ENCODE data around the gene SERP2. TPM values are rescaled to one million over a fixed set of nuclear protein-coding genes. Genes with fewer than 3 reads are reported as not detected.

Gene SERP2
- total RNA-seq, 1 donor, result 9.5 TPM

DNA sequence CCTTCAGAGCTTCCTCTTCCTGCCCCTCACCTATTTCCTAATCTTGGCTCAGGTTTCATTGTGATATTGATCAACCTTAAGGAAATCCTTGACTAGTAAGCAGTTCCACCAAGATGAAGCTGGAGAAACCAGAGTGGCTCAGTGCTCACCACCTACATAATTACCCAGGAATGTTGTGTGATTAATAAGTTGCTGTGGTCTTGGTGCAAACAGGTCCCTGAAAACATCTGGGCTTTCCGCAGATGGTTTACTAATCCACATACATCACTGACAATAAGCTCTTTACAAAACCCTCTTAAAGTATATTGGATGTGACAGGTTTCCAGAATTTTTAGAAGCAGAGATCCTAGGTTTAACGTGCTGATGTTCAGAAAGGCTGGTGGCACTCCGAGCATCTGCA, 8.6 kb upstream of the SERP2 start:
- no peak overlapping the region for H3K4me3 ChIP-seq (ENCODE audit: low read depth, low read length)
- DNase-seq (ENCODE audit: low read depth), result no peak
- TF ChIP-seq, protein P1, sequence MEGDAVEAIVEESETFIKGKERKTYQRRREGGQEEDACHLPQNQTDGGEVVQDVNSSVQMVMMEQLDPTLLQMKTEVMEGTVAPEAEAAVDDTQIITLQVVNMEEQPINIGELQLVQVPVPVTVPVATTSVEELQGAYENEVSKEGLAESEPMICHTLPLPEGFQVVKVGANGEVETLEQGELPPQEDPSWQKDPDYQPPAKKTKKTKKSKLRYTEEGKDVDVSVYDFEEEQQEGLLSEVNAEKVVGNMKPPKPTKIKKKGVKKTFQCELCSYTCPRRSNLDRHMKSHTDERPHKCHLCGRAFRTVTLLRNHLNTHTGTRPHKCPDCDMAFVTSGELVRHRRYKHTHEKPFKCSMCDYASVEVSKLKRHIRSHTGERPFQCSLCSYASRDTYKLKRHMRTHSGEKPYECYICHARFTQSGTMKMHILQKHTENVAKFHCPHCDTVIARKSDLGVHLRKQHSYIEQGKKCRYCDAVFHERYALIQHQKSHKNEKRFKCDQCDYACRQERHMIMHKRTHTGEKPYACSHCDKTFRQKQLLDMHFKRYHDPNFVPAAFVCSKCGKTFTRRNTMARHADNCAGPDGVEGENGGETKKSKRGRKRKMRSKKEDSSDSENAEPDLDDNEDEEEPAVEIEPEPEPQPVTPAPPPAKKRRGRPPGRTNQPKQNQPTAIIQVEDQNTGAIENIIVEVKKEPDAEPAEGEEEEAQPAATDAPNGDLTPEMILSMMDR (IDR thresholded peaks at IDR 0.05; ENCODE audit: insufficient read depth, low read length), result no peak

DNA sequence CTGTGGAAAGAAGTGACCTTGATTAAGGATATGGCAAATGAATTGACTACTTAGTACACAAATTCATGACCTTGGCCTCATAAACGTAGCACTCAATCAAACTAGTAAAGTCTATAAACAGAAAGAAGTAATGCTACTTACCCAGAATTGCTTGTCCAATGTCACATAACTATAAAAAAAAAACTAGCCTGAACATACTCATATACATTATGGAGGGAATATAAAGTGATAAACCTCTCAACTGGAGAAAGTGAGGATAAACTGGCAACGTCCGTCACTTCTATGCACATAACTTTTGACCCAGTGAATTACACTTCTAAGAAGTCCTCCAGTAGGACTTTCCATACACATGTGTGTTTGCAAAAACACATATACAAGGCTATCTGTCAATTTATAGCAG, 7.7 kb upstream of the SERP2 start:
- DNase-seq (ENCODE audit: low read depth), result no peak
- no peak overlapping the region for H3K4me3 ChIP-seq (ENCODE audit: low read depth, low read length)
- TF ChIP-seq, protein P1 (IDR thresholded peaks at IDR 0.05; ENCODE audit: insufficient read depth, low read length), result no peak

GRCh38 chr13:44368062-44368591, 5.5 kb upstream of the SERP2 start:
- DNase-seq (ENCODE audit: low read depth), result peak; percentile 72
- no peak overlapping the region for H3K4me3 ChIP-seq (ENCODE audit: low read depth, low read length)
- TF ChIP-seq, protein P1 (IDR thresholded peaks at IDR 0.05; ENCODE audit: insufficient read depth, low read length), result no peak

DNA sequence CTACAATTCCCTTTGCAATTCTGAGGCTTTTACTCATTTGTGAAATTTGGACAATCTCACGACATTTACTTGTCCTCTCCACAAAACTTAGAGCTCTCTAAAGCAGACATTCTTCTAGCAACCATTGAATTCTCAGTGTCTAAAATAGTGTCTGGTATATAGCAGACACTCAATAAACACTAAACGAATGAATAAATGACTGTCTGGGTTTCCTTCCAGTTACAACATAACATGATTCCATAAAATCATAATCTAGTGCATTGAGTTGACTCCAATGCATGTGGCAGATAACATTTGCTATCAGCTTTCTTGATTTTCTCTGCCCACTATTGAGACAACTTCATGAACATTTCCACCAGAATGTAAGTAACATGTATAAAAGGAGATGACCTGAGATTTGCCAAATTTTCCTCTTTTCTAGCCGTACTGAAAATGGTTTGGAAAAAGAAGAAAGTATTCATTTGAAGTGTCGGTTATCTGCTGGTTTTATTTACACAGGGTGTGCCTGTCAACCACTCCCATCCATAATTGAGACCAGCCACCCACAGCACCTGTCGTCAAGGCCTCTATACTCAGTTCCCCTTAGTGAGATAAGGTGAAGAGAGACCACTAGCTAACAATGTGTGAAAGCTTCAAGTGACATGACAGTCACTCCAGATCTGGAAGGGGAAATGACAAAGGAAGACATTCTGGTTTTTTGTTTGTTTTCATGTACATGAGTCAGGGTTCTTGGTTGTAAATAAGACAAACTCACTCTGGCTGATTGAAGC, 4.8 kb upstream of the SERP2 start:
- no peak for DNase-seq (ENCODE audit: low read depth)
- TF ChIP-seq, protein P1 (IDR thresholded peaks at IDR 0.05; ENCODE audit: insufficient read depth, low read length), result no peak
- no peak overlapping the region for H3K4me3 ChIP-seq (ENCODE audit: low read depth, low read length)

DNA sequence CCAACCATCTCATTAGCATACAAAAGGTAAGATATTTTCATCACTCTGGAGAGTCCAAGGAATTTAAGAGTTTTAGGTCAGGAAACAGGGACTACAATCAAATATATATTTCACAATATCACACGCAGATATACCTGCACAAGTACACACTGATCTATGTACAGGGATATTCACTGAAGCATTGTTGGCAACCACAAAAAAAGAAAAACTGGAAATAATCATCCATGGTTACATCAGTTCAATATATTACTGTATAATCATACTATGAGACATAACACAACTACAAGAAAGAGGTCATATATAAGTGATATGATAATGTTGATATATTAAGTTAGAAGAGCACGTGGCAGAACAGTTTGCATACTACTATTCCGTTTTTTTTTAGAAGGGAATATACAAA, 2.2 kb upstream of the SERP2 start:
- TF ChIP-seq, protein P1 (IDR thresholded peaks at IDR 0.05; ENCODE audit: insufficient read depth, low read length), result no peak
- DNase-seq (ENCODE audit: low read depth), result no peak
- no peak overlapping the region for H3K4me3 ChIP-seq (ENCODE audit: low read depth, low read length)

- H3K4me3 ChIP-seq (ENCODE audit: low read depth, low read length), result peak overlapping the region; percentile 64
- DNase-seq (ENCODE audit: low read depth), result no peak
These were observed 400 bp upstream of the SERP2 start for GRCh38 chr13:44373247-44373600.

More at GRCh38 chr13:44373247-44373600, 400 bp upstream of the SERP2 start:
- TF ChIP-seq, protein P1 (IDR thresholded peaks at IDR 0.05; ENCODE audit: insufficient read depth, low read length), result no peak

Measured in fibroblast of the aortic adventitia (primary cell).